MM.1S (cell line): ENCODE results near the gene SPAG7.

Experiments used
- EZH2 ChIP-seq: fragments of 300-600 bp; sonication (generic); optimal IDR thresholded peaks from 2 replicates; pipeline ENCODE3; 2017; ENCODE audit warnings: low read depth, mild to moderate bottlenecking, antibody characterized with exemption, low read length, mixed read lengths
- EZH2phosphoT487 ChIP-seq: fragments of 300-600 bp; sonication (generic); IDR thresholded peaks from 2 replicates; pipeline ENCODE4 v1.6.1; 2018; ENCODE audit warnings: antibody characterized with exemption, low read length
- TF ChIP-seq, protein P1 (sequence below): fragments of 300-600 bp; sonication (generic); IDR thresholded peaks from 2 replicates; pipeline ENCODE4 v1.5.1; 2016; ENCODE audit warnings: antibody characterized with exemption, low read length, mixed read lengths

DNA sequence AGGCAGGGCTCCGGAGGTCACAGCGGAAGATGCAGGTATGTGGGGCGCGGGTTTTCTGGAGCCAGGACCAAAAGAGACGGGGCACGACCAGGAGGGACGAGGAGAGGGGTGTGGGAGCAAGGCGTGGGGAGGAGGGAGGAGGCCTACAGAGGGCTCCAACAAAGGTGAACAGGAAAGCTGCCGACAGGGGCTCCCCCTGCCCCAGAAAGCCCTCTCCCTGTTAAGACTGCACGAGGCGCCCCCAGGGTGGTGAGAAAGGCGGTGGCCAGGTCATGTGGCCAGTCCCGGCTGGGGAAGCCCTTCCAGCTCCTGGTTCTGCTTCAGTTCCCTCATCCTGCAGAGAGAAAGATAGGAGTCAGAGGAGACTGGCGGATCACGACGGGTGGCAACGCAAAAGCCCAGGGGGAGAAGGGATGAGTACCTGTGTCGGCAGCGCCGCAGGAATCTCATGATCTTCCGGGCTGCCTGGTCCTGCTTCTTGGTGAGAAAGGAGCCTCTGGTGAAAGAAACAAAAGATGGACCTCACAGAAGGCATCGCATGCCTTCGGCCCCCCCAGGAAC is 949 bp upstream of the SPAG7 start:
- TF ChIP-seq, protein P1, sequence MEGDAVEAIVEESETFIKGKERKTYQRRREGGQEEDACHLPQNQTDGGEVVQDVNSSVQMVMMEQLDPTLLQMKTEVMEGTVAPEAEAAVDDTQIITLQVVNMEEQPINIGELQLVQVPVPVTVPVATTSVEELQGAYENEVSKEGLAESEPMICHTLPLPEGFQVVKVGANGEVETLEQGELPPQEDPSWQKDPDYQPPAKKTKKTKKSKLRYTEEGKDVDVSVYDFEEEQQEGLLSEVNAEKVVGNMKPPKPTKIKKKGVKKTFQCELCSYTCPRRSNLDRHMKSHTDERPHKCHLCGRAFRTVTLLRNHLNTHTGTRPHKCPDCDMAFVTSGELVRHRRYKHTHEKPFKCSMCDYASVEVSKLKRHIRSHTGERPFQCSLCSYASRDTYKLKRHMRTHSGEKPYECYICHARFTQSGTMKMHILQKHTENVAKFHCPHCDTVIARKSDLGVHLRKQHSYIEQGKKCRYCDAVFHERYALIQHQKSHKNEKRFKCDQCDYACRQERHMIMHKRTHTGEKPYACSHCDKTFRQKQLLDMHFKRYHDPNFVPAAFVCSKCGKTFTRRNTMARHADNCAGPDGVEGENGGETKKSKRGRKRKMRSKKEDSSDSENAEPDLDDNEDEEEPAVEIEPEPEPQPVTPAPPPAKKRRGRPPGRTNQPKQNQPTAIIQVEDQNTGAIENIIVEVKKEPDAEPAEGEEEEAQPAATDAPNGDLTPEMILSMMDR = no peak
- no peak for TF ChIP-seq EZH2phosphoT487
- no peak for TF ChIP-seq EZH2
